ENCODE data around the gene NXT1.

The NXT1 gene

GRCh38 chr20:23393996-23394775 lies 43.6 kb downstream of the NXT1 start:
- FAIRE-seq (no peak), DNase-seq (ENCODE audit: insufficient read length, low spot score) (no peak)
- TF ChIP-seq POU2F2 (IDR thresholded peaks at IDR 0.05; ENCODE audit: low read depth, low read length): no peak
- TF ChIP-seq POLR2AphosphoS5 (IDR thresholded peaks at IDR 0.05; ENCODE audit: low read depth, low read length): no peak
- no peak for TF ChIP-seq PAX5 (IDR thresholded peaks at IDR 0.05; ENCODE audit: insufficient read depth, low read length, severe bottlenecking)
- TF ChIP-seq TAF1 (IDR thresholded peaks at IDR 0.05; ENCODE audit: low read depth, low read length): no peak
- no peak for TF ChIP-seq SPI1 (IDR thresholded peaks at IDR 0.05; ENCODE audit: low read depth, low read length)
- TF ChIP-seq POLR2A (IDR thresholded peaks at IDR 0.05; ENCODE audit: low read depth, low read length): no peak

- TF ChIP-seq PAX5 (IDR thresholded peaks at IDR 0.05; ENCODE audit: insufficient read depth, low read length, severe bottlenecking) (no peak), POLR2AphosphoS5 (IDR thresholded peaks at IDR 0.05; ENCODE audit: low read depth, low read length) (no peak), TAF1 (IDR thresholded peaks at IDR 0.05; ENCODE audit: low read depth, low read length) (no peak), POU2F2 (IDR thresholded peaks at IDR 0.05; ENCODE audit: low read depth, low read length) (no peak), POLR2A (IDR thresholded peaks at IDR 0.05; ENCODE audit: low read depth, low read length) (no peak), SPI1 (IDR thresholded peaks at IDR 0.05; ENCODE audit: low read depth, low read length) (no peak)
- no peak for DNase-seq (ENCODE audit: insufficient read length, low spot score)
- peak; percentile 60 for FAIRE-seq
Observed at GRCh38 chr20:23396950-23397627, 46.5 kb downstream of the NXT1 start.

GRCh38 chr20:23397961-23398360 lies 47.4 kb downstream of the NXT1 start:
- FAIRE-seq (no peak), DNase-seq (ENCODE audit: insufficient read length, low spot score) (no peak)
- TF ChIP-seq POLR2AphosphoS5 (IDR thresholded peaks at IDR 0.05; ENCODE audit: low read depth, low read length) (no peak), PAX5 (IDR thresholded peaks at IDR 0.05; ENCODE audit: insufficient read depth, low read length, severe bottlenecking) (no peak), SPI1 (IDR thresholded peaks at IDR 0.05; ENCODE audit: low read depth, low read length) (no peak), POU2F2 (IDR thresholded peaks at IDR 0.05; ENCODE audit: low read depth, low read length) (no peak), POLR2A (IDR thresholded peaks at IDR 0.05; ENCODE audit: low read depth, low read length) (no peak), TAF1 (IDR thresholded peaks at IDR 0.05; ENCODE audit: low read depth, low read length) (no peak)

GRCh38 chr20:23399568-23400241 lies 49.1 kb downstream of the NXT1 start:
- FAIRE-seq (peak; percentile 43), DNase-seq (ENCODE audit: insufficient read length, low spot score) (no peak)
- TF ChIP-seq POLR2A (IDR thresholded peaks at IDR 0.05; ENCODE audit: low read depth, low read length): no peak
- TF ChIP-seq POU2F2 (IDR thresholded peaks at IDR 0.05; ENCODE audit: low read depth, low read length): peak; percentile 34; the same call in 1 of the 2 replicates

GRCh38 chr20:23401051-23401450 lies 50.5 kb downstream of the NXT1 start:
- no peak for TF ChIP-seq POLR2AphosphoS5 (IDR thresholded peaks at IDR 0.05; ENCODE audit: low read depth, low read length)
- TF ChIP-seq PAX5 (IDR thresholded peaks at IDR 0.05; ENCODE audit: insufficient read depth, low read length, severe bottlenecking): no peak
- TF ChIP-seq POLR2A (IDR thresholded peaks at IDR 0.05; ENCODE audit: low read depth, low read length): no peak
- TF ChIP-seq SPI1 (IDR thresholded peaks at IDR 0.05; ENCODE audit: low read depth, low read length): no peak
- no peak for FAIRE-seq

GRCh38 chr20:23403751-23404150 lies 53.2 kb downstream of the NXT1 start:
- DNase-seq (ENCODE audit: insufficient read length, low spot score) (no peak), FAIRE-seq (no peak)
- TF ChIP-seq PAX5 (IDR thresholded peaks at IDR 0.05; ENCODE audit: insufficient read depth, low read length, severe bottlenecking): no peak
- TF ChIP-seq TAF1 (IDR thresholded peaks at IDR 0.05; ENCODE audit: low read depth, low read length): no peak
- TF ChIP-seq POLR2AphosphoS5 (IDR thresholded peaks at IDR 0.05; ENCODE audit: low read depth, low read length): no peak
- no peak for TF ChIP-seq POU2F2 (IDR thresholded peaks at IDR 0.05; ENCODE audit: low read depth, low read length)
- no peak for TF ChIP-seq SPI1 (IDR thresholded peaks at IDR 0.05; ENCODE audit: low read depth, low read length)

More at GRCh38 chr20:23401051-23401450, 50.5 kb downstream of the NXT1 start:
- DNase-seq (ENCODE audit: insufficient read length, low spot score): no peak

GRCh38 chr20:23404196-23404595 lies 53.6 kb downstream of the NXT1 start:
- no peak for DNase-seq (ENCODE audit: insufficient read length, low spot score)
- FAIRE-seq: no peak
- TF ChIP-seq SPI1 (IDR thresholded peaks at IDR 0.05; ENCODE audit: low read depth, low read length) (no peak), PAX5 (IDR thresholded peaks at IDR 0.05; ENCODE audit: insufficient read depth, low read length, severe bottlenecking) (no peak), POU2F2 (IDR thresholded peaks at IDR 0.05; ENCODE audit: low read depth, low read length) (no peak), POLR2A (IDR thresholded peaks at IDR 0.05; ENCODE audit: low read depth, low read length) (no peak), TAF1 (IDR thresholded peaks at IDR 0.05; ENCODE audit: low read depth, low read length) (no peak)

All from GM12891 (cell line).